Measurements from ENCODE around the gene PLA2G2D.

PLA2G2D gene

DNA sequence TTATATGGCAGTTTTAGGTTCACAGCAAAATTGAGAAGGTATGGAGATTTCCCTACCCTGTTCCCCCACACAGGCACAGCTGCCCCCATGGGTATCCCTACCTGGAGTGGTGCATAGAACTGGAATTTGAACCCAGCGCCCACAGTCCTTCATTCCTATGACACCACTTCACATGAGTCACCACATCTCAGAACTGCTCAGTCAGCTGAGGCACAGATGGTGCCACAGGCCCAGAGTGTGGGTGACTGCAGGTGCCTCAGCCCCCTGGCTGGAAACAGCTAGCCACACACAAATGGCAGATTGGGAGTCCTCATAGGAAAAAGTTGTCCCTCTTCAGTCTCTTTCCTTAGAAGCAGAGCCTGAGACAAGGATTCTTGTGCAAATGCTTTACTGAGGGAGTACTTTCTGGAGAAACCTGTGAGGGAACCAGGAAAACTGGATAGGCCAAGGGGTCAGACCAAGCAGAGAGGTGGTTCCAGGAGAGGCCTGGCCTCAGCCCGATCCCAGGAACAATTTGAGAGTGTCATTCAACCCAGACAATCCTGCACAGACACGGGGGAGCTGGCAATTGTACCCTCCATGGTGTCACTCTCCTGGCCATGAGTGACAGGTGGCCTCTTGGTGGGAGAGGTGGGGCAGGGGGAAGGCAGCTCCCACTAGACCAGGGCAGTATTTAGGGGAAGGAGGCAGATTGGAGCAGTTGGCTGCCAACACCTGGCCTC, 6.9 kb downstream of the PLA2G2D start:
- DNase-seq, result no peak

DNA sequence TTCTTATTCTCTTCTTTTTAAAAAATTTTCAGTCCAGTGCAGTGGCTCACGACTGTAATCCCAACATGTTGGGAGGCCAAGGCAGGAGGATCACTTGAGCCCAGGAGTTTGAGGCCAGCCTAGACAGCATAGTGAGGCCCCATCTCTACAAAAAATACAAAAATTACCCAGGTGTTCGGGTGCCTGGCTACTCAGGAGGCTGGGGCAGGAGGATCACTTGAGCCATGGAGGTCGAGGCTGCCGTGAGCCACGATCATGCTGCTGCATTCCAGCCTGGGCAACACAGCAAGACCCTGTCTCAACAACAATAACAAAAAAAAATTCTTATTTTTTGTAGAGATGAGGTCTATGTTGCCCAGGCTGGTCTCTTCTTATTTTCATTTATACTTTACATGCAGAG, 7.9 kb downstream of the PLA2G2D start:
- no peak for DNase-seq

GRCh38 chr1:20110679-20111078, 8.7 kb downstream of the PLA2G2D start:
- DNase-seq, result no peak

DNA sequence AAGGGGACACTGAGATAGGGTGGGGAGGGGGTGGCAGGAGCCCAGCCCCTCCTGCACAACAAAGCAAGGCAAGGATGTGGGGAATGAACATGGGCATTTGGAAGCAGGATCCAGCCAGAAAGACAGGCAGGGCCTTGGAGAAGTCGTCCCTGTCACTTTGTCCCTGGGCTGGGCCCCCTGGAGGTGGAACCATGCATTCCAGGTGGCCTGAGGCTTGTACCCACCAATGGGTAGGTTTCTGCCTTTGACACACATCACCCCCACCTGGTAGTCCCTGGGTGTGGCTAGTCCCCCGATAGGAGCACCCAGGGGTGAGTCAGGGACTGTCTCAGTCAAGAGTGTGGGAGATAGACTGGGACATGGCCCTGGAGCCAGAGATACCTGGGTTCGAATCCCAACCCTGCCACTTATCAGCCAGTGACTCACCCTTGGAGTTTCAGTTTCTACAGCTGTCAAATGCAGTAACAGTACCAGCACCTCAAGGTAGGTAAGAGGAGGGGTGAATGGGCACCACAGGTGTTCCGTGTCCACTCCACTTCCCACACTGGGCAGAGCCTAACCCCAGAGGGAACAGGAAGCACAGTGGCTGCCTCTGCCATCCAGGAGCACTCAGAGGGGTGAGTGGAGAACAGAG, 10.0 kb downstream of the PLA2G2D start:
- no peak for DNase-seq

DNA sequence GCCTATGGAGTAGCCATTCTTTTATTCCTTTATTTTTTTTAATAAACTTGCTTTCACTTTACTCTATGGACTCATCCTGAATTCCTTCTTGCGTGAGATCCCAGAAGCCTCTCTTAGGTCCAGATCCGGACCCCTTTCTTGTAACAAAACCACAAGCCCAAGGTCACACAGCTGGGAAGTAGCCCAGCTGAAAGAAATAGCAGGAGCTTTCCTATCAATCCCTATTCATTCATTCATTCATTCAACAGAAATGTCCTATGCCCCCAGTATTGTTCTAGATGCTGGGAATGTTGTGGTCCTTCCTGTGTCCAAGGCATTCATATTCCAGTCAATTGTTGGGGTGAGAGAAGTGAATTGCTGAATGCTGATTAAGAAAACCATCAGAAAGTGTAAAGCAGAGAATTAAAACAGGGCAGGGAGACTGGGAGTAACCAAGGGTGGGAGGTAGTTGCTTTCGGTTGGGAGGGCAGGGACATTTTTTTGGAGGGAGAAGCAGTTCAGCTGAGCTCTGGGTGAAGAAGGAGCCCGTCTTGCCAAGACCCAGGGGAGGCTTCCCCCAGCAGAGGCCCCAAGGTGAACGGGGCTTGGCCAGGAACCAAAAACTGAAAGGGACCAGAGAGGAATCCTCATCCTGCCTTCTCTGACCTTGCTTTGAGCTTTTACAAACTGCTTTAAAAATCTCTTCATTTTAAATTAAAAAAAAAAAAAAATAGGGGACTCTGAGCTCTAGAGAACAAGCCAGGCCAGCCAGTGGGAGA, 10.8 kb downstream of the PLA2G2D start:
- DNase-seq, result no peak

- no peak for DNase-seq
Observed at GRCh38 chr1:20107796-20108195, 11.5 kb downstream of the PLA2G2D start.

DNA sequence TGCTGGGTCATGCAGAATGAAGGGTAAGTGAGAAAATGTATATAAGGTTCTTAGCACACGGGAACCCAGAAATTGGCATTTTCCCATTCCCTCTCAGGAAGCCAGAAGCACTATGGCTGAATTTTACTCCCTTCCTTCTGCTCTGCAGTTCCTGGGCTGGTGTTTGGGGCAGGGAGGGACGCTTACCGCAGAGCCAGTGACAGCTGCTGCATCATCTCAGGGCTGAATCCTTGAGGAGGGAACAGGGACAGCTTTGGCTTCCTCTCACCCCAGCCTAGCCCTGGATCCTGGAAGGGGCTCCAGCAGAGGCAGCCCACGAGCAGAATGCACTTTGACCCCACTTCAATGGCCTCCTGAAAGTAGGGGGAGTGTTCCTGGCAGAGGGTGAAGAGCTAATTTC, 12.0 kb downstream of the PLA2G2D start:
- DNase-seq, result no peak

DNA sequence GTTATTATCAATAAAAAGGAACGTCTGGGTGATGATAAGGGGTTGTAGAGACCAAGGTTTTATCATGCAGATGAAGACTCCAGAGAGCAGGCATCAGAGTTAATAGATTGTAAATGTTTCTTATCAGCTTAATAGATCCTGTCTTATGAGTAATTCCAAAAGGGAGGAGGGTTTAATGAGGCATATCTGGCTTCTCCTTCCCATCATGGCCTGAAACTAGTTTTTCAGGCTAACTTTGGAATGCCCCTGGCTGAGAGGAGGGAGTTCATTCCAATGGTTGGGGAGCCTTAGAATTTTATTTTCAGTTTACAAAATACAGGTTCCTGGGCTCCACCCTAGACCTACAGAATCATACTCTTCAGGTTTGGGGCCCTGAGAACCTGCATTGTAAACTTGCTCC, 13.5 kb downstream of the PLA2G2D start:
- no peak for DNase-seq

GRCh38 chr1:20102875-20103274, 16.5 kb downstream of the PLA2G2D start:
- no peak for DNase-seq

- DNase-seq, result peak; percentile 39
Observed at GRCh38 chr1:20100632-20101355, 18.5 kb downstream of the PLA2G2D start.

GRCh38 chr1:20099533-20099932, 19.8 kb downstream of the PLA2G2D start:
- DNase-seq, result no peak

DNA sequence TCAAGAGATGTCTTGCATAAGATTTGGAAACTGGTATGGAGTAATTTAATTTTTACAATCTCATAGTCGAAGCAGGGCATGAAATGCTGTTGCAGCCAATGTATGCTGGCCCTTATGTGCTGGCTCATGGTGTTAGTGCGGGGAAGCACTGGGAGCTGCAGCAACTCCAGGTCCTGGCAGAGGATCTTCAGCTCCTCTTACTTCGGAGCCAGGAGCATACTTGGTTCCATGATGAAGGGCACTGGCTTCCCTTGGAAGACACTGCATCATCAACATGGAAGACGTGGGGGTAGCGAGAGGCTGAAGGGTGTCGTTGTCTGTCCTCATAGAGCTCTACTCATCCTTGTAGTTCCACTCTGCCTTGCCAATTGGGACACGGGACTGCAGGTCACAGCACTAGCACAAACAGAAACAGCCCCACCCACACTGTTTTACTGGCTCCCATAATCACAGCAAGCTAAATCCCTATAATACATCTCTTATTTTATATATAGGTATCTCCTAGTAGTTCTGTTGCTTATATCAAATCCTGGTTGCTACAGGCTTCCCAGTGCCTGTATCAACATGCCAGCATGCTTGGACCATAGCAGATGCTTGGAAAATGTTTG, 22.4 kb downstream of the PLA2G2D start:
- DNase-seq, result no peak

DNA sequence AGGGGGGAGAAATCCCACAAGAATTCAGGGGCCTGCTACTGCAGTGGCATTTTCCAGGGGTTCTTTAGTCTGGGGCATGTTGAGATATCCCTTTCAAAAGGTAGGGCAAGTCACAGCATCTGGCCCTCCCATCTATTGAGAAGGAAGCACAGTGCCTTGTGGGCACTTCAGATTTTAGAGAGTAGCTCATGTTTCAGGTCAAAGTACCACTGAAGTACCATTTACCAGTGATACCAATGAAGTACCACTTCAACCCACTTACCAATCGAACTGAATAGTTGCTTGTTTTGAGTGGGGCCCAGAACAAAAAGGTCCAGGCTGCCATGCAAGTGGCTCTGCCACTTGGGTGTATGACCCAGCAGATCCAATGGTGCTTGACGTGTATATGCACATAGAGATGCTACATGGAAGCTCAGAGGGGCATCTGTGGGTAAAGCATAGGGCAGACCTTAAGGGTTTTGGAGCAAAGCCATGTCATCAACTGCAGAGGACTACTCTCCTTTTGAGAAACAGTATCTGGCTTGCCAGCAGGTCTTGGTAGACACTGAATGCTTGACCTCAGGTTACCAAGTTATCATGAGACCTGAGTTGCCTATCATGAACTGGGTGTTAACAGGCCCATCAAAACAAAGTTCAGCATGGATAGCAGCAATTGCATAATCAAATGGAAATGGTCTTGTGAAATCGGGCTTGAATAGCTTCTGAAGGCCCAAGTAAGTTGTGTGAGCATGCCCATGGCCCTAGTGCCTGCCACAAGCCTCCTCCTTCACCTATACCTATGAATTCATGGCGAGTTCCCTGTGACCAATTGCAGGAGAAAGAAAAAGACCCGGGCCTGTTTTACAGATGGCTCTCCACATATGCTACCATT, 23.5 kb downstream of the PLA2G2D start:
- DNase-seq, result peak; percentile 75

DNA sequence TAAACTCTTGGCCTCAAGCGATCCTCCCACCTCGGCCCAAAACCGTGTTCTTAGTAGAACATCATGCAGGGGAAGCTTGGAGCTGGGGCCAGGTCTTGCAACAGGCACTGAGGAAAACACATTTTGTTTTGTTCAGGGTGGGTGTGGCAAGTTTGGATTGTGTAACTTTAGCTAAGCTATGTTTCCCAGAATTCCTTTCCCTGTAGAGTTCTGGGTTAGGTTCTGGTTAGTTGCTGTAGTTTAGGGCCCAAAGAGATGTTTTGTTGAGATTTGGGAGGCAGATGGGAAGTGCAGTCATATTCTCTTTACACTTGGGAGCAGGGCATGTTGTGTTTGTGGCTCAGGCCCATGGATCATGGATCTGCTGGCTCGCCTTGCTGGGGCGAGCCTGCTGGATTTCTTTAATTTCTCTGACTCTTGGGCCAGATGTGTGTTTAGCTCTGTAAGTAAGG, 25.4 kb downstream of the PLA2G2D start:
- no peak for DNase-seq

DNA sequence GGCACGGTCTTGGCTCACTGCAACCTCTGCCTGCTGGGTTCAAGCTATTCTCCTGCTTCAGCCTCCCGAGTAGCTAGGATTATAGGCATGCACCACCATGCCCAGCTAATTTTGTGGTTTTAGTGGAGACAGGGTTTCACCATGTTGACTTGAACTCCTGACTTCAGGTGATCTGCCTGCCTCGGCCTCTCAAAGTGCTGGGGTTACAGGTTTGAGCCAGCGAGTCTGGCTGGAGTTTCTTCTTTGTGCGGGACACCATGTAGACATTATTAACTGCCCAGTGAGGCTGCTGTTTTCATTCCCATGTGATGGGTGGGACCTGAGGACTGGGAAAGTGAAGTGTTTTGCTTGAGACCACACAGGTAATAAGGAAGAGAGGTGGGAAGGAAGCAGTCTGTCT, 26.0 kb downstream of the PLA2G2D start:
- DNase-seq, result no peak

- no peak for DNase-seq
Observed at GRCh38 chr1:20090641-20091040, 28.7 kb downstream of the PLA2G2D start.

DNA sequence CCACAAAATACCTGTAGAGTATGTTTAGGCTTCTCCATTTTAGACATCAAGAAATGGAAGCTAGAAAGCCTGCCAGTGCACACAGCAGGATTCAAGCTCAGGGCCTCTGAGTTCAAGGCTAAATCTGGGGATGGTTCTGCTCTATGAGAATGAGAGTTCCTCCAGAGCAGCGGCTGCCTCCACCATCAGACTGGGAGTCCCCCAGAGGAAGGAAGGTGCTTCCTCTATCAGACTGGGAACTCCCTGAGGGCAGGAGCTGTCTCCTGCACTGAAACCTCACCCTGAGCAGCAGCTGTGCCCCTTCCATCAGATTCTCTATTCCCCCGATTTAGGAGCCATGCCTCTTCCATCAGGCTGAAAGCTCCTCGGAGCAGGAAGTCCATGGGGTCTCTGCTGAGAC, 29.2 kb downstream of the PLA2G2D start:
- no peak for DNase-seq

DNA sequence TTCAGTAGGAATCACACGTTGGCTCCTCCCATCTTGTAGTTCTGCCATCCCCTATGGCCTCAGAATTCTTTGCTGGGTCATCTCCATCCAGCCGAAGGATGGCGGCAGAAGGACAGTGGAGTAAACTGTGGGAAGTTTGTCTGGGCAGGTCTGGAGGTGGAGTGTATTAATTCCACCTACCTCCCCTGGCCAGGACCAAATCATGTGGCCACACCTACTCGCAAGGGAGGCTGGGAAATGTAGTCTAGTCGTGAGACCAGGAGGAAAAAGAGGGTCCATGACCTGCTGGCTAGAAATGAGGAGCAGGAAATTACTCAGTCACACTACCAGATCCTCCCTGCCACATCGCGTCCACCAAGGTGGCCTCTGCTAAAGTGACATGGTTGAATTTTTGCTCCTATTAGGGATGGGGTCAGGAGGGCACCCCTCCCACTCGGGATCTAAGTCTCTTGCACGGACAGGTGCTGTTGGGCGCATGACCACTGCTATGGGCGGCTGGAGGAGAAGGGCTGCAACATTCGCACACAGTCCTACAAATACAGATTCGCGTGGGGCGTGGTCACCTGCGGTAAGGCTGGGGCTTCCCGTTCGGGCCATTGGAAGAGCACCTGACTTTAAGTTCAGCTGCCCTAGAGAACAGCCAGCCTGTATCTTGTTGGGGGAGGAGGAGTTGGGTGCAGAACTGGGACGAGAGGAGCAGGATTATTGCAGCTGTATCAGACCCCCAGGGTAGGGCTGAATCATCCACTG, 29.8 kb downstream of the PLA2G2D start:
- DNase-seq, result no peak

- no peak for DNase-seq
Observed at GRCh38 chr1:20087668-20088067, 31.7 kb downstream of the PLA2G2D start.

GRCh38 chr1:20086800-20087199, 32.5 kb downstream of the PLA2G2D start:
- no peak for DNase-seq

Data from NCI-H1105 treated with DMSO at 0.1 percent for 48 hours (cell line).